Activated CD4-positive, CD25-positive, alpha-beta regulatory T cell (primary cell): ENCODE measurements around the gene RPN1.

Source experiments
- DNase-seq, 4 experiments: peaks; one replicate each; lab custom pipeline; 2025; lab: John Stamatoyannopoulos, UW

Gene RPN1

DNA sequence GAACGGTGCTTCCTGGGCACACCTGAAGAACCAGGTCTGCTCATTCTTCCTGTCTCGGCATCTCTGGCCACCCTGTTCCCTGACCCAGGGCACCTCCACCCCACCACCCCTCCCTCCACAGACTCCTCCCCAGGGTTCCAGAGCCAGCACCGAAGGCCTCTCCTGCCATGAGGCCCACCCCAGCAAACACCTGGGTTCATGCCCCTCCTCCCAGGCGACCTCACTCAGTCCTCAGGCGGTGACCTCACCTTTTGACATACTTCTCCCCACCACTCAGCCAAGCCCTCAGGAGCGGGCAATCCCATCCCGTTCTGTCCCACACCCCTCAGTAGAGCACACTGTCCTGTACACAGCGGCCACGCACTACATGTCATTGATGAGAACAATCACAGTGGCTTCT is 72.3 kb downstream of the RPN1 start:
- DNase-seq: no peak

GRCh38 chr3:128577711-128578110 is 72.9 kb downstream of the RPN1 start:
- DNase-seq: no peak

DNA sequence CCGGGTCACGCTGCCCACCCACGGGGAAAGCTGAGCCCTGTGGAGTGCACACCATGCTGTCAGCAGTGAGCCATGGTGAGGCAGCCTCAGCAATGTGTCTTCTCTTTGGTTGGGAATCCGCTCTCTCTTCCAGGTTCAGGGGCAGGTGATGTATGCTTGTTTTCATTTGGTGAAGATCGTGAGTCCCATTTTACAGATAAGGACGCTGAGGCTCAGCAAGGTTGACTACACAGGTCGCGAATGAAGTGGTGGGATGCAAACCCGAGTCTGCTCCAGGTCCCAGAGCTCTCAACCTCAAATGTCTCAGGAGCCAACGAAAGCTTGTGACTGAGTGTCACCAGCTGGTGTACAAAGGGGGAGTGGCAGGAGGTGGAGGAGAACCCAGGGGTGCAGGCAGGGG is 74.3 kb downstream of the RPN1 start:
- DNase-seq: no peak

DNA sequence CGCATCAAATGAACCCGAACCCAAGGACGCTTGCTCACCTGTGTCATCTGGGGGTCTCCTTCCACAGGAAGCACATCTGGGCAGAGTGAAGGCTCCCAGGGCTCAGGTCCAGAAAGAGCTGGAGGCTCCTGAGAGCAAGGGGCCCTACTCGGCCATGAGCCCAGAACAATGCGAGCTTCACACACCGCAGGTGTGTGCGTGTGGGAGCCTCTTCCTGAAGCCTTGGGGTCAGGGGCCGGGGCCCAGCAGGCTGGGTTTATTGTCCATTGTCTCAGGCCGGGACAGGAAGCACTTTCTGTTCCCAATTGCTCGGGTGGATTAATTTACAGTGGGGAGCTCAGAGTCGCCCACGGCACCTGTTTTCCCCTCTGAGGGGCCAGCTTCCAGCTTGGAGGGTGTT is 74.8 kb downstream of the RPN1 start:
- no peak for DNase-seq

GRCh38 chr3:128573707-128574162 is 76.9 kb downstream of the RPN1 start:
- DNase-seq: no peak

DNA sequence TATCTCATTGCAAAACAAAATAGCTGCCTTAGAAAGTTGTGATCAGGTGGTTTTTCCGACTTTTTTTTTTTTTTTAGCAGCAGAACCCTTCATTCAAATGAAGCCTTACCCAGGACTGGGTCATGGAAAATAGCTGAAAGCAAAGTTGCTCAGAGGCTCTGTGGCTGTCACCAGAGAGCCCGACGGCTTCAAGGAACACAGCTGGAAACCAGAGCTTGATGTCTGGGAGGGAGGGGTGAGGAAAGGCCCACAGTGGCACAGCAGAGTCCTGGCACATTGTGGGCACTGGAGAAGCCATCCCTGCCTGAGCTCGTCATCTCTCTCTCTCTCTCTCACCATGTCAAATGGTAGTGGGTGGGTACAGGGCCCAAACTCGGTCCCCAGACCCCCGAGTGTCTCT is 77.5 kb downstream of the RPN1 start:
- no peak for DNase-seq

- DNase-seq: no peak
Observed at GRCh38 chr3:128572644-128573105, 77.9 kb downstream of the RPN1 start.

GRCh38 chr3:128572013-128572412 is 78.6 kb downstream of the RPN1 start:
- no peak for DNase-seq
